PC-9 (cell line): Measurements from ENCODE around the gene TBC1D22A. TPM values are rescaled to one million over a fixed set of nuclear protein-coding genes. Genes with fewer than 3 reads are reported as not detected.

Experiments
- BruUV-seq: library from RNA; stranded (reverse); fragments of 400-500 nt; replicated peaks from 2 replicates; lab custom pipeline; 2021; lab: Mats Ljungman, UMichigan
- CTCF ChIA-PET: fragments of 300-600 bp; sonication (Branson Sonifier 250); formaldehyde crosslinking; loops from one replicate; lab custom pipeline; 2022; ENCODE audit warnings: antibody characterized with exemption; lab: Charles Lee
- POLR2A ChIA-PET: fragments of 300-600 bp; sonication (Branson Sonifier 250); formaldehyde crosslinking; loops from one replicate; lab custom pipeline; 2022; ENCODE audit warnings: antibody characterized with exemption; ENCODE audit not compliant: unreplicated experiment; lab: Charles Lee
- DNase-seq, 2 experiments: peaks; one replicate each; pipeline versions ENCODE4 v3.0.0 to v3.0.0-alpha.2; 2015 to 2022; ENCODE audit warnings: mixed read lengths in 1 of 2
- H2AFZ ChIP-seq: fragments of 200-600 bp; sonication (generic); 2 replicates; pipeline ENCODE4 v1.8.1; 2017; ENCODE audit warnings: antibody characterized with exemption
- H3F3A ChIP-seq: fragments of 200-600 bp; sonication (generic); 2 replicates; pipeline ENCODE4 v1.8.1; 2017; ENCODE audit warnings: antibody characterized with exemption, mild to moderate bottlenecking, low read depth; ENCODE audit not compliant: insufficient read depth
- H3K27ac ChIP-seq: fragments of 200-600 bp; sonication (generic); 2 replicates; pipeline ENCODE4 v1.6.1; 2016; ENCODE audit warnings: mixed run types
- H3K27me3 ChIP-seq: fragments of 200-600 bp; sonication (generic); 2 replicates; pipeline ENCODE4 v1.6.1; 2016; ENCODE audit warnings: low read depth, mixed run types; ENCODE audit not compliant: insufficient read depth
- H3K36me3 ChIP-seq: fragments of 200-600 bp; sonication (generic); 2 replicates; pipeline ENCODE4 v1.6.1; 2016; ENCODE audit warnings: low read depth, mixed run types
- H3K4me1 ChIP-seq: fragments of 200-600 bp; sonication (generic); replicated peaks from 2 replicates; pipeline ENCODE4 v1.6.1; 2016; ENCODE audit warnings: mixed run types; ENCODE audit not compliant: insufficient read depth
- H3K4me2 ChIP-seq: fragments of 200-600 bp; sonication (generic); 2 replicates; pipeline ENCODE4 v1.6.1; 2017; ENCODE audit warnings: mixed run types
- H3K4me3 ChIP-seq: fragments of 200-600 bp; sonication (generic); 2 replicates; pipeline ENCODE4 v1.6.1; 2016; ENCODE audit warnings: mixed run types
- H3K79me2 ChIP-seq: fragments of 200-600 bp; sonication (generic); 2 replicates; pipeline ENCODE4 v1.6.1; 2017; ENCODE audit warnings: low read depth, mixed run types
- H3K9me2 ChIP-seq: fragments of 200-600 bp; sonication (generic); 2 replicates; pipeline ENCODE4 v1.8.1; 2017; ENCODE audit warnings: mild to moderate bottlenecking; ENCODE audit not compliant: insufficient read depth
- H3K9me3 ChIP-seq: fragments of 200-600 bp; sonication (generic); 2 replicates; pipeline ENCODE4 v1.8.1; 2016; ENCODE audit warnings: low read depth; ENCODE audit not compliant: insufficient read depth
- H4K20me1 ChIP-seq: fragments of 200-600 bp; sonication (generic); 2 replicates; pipeline ENCODE4 v1.8.1; 2017; ENCODE audit not compliant: insufficient read depth
- CTCF ChIP-seq: fragments of 200-600 bp; sonication (generic); conservative IDR thresholded peaks from 2 replicates; pipeline ENCODE4 v1.6.1; 2017; ENCODE audit warnings: mixed run types, antibody characterized with exemption, mild to moderate bottlenecking, moderate library complexity
- EZH2 ChIP-seq: fragments of 200-600 bp; sonication (generic); IDR thresholded peaks from 2 replicates; pipeline ENCODE4 v1.8.0; 2017; ENCODE audit warnings: antibody characterized with exemption, low read depth
- intact Hi-C: fragments of 100-400 bp; cut with micrococcal nuclease; formaldehyde crosslinking; loops from one replicate; pipeline ENCODE4 v1.10.0; 2022; ENCODE audit not compliant: unreplicated experiment
- total RNA-seq: library from RNA; stranded (reverse); gene quantifications from 2 replicates; pipeline ENCODE4 v1.2.3, GENCODE V29; 2021

The TBC1D22A gene
- total RNA-seq, 1 experiment from 2014 or later, result 40.3 TPM

DNA sequence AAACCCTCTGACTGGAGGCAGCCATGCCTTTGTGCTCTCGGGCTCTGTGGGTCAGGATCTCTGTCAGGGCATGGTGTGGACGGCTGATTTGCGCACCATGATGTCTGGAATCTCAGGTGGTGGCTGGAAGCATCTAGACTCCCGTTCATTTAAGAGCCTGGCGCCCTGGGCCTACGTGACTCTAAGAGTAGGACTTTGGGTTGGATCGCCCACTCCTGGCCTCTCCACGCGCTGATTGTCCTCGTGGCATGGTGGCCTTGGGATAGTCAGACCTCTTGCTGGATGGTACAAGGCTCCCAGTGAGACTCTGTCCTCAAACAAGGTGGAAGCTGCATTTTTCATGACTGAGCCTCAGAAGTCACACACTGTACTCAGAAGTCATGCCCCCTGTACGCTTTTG lies 224.3 kb downstream of the TBC1D22A start:
- DNase-seq, result no peak
- no TSS peak for BruUV-seq
- H3K79me2 ChIP-seq, result 0 out of 2 replicates have a peak, but pooled peaks cover 5% of the 10 kb centered on the region
- H3K4me1 ChIP-seq, result peaks cover 10% of the 10 kb centered on the region; the same call in 1 of the 2 replicates
- H3F3A ChIP-seq, result peaks cover 26% of the 10 kb centered on the region
- TF ChIP-seq EZH2 (no peak), CTCF (no peak)
- no peaks in the 10 kb centered on the region for H3K27me3 ChIP-seq
- no peak overlapping the region for H3K4me3 ChIP-seq
- ChIA-PET CTCF (no interaction called here), POLR2A (no interaction called here)
- no peaks in the 10 kb centered on the region for H3K9me3 ChIP-seq
- no peak overlapping the region for H3K4me2 ChIP-seq
- H3K27ac ChIP-seq, result no peak overlapping the region
- no peaks in the 10 kb centered on the region for H3K9me2 ChIP-seq
- H2AFZ ChIP-seq, result no peak overlapping the region
- intact Hi-C loops, result no loop called here
- H3K36me3 ChIP-seq, result no peaks in the 10 kb centered on the region
- H4K20me1 ChIP-seq, result peaks cover 20% of the 10 kb centered on the region

DNA sequence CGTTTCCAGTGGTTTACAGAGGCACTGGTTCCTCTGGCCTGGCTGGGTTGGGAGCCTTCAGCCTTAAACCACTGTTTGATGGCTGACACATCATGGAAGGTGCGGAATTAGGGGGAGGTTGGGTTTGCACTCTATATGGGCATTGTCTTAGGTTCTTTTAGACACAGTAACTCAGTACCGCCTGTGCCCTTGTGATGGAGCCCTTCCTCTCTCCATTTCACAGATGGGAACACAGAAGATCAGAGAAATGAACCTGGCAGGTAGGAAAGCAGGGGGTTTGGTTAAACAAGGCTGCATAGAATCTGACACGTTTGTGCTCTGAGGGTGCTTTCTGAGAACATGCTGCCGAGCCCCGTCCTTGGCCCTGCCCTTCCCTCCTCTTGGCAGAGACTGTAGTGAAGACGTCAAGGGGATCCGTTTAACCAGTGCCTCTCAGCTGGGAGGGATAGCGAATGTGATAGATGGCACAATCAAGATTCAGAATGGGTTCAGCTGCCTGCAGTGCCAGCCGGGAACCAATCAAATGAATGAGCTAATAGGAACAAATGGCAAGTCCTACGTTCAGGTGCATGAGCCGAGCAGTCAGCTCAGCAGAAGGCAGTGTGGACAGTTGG lies 228.6 kb downstream of the TBC1D22A start:
- Histone ChIP-seq H3K27ac (no peak overlapping the region), H3K4me1 (no peaks in the 10 kb centered on the region), H3K4me2 (no peak overlapping the region), H3K9me3 (no peaks in the 10 kb centered on the region), H3K79me2 (0 out of 2 replicates have a peak, but pooled peaks cover under 1% of the 10 kb centered on the region), H2AFZ (no peak overlapping the region), H3K9me2 (no peaks in the 10 kb centered on the region), H3F3A (peaks cover 12% of the 10 kb centered on the region), H3K36me3 (no peaks in the 10 kb centered on the region), H3K27me3 (no peaks in the 10 kb centered on the region), H4K20me1 (peaks cover 11% of the 10 kb centered on the region), H3K4me3 (no peak overlapping the region)
- TF ChIP-seq EZH2 (no peak), CTCF (no peak)
- intact Hi-C loops, result no loop called here
- POLR2A ChIA-PET, result no interaction called here
- no TSS peak for BruUV-seq
- no peak for DNase-seq
- CTCF ChIA-PET, result no interaction called here

DNA sequence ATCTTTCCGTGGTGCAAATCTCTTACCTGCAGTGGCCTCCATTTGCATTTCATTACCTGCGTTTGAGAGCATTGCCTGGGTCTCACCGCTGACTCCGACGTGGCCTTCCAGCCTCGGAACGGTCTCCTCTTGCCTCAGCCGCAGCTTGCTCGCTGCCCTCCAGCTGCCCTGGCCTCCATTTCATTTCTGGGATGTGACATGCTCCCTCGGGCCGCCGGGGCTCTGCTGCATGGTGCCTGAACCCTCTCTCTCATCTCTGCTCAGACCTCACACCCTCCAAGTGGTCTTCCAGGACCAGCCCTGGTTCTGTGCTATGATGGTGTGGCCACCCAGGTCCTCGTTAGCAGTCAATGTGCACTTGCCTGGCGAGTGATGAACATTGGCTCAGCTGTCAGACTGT lies 229.2 kb downstream of the TBC1D22A start:
- Histone ChIP-seq H3K4me3 (no peak overlapping the region), H3K79me2 (no peaks in the 10 kb centered on the region), H3K9me3 (no peaks in the 10 kb centered on the region), H3K9me2 (no peaks in the 10 kb centered on the region), H4K20me1 (peaks cover 13% of the 10 kb centered on the region; the same call in 1 of the 2 replicates), H3K4me1 (no peaks in the 10 kb centered on the region), H2AFZ (no peak overlapping the region), H3K4me2 (no peak overlapping the region), H3F3A (peaks cover 12% of the 10 kb centered on the region), H3K27ac (no peak overlapping the region), H3K27me3 (no peaks in the 10 kb centered on the region), H3K36me3 (no peaks in the 10 kb centered on the region)
- no peak for TF ChIP-seq EZH2
- TF ChIP-seq CTCF, result no peak
- DNase-seq, result no peak
- ChIA-PET CTCF (no interaction called here), POLR2A (no interaction called here)
- no TSS peak for BruUV-seq
- intact Hi-C loops, result no loop called here
